Keratinocyte (primary cell): Measurements from ENCODE around the gene PKNOX1.

Experiments used
- EZH2 ChIP-seq: IDR thresholded peaks from one replicate; pipeline ENCODE4 v1.6.1; 2012; ENCODE audit warnings: inconsistent platforms, mild to moderate bottlenecking, low read length, moderate library complexity
- TF ChIP-seq, protein P1 (sequence below), 3 experiments: IDR thresholded peaks in 1 of 3; conservative IDR thresholded peaks in 1 of 3; optimal IDR thresholded peaks in 1 of 3; 2 replicates in 2 of 3; 3 replicates in 1 of 3; pipeline versions ENCODE3 to v1.5.1; 2011; ENCODE audit warnings: low read length in 3 of 3, mild to moderate bottlenecking in 3 of 3, moderate library complexity in 2 of 3, control low read depth in 1 of 3, inconsistent platforms in 1 of 3; ENCODE audit not compliant: insufficient read depth in 2 of 3; ENCODE audit errors: extremely low read depth in 1 of 3

DNA sequence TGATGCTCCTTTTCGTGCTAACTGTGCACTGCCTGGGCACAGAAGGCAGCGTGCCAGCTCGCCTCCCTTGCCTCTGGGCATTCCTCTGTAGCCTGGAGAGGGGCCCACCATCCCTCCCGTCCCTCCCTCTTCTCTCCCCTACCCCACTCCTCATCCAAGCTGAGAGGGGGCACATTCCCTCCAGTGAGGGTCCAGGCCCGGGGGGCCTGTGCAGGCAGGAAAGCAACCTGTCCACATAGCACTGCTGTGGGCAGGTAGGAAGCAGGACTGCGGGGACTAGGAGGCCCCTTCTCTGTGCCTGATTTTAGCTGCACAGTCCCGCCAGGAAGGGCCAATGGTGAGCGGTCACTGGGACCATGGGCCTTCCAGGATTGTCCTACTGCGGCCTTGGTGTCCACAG is 10.3 kb upstream of the PKNOX1 start:
- TF ChIP-seq, protein P1, sequence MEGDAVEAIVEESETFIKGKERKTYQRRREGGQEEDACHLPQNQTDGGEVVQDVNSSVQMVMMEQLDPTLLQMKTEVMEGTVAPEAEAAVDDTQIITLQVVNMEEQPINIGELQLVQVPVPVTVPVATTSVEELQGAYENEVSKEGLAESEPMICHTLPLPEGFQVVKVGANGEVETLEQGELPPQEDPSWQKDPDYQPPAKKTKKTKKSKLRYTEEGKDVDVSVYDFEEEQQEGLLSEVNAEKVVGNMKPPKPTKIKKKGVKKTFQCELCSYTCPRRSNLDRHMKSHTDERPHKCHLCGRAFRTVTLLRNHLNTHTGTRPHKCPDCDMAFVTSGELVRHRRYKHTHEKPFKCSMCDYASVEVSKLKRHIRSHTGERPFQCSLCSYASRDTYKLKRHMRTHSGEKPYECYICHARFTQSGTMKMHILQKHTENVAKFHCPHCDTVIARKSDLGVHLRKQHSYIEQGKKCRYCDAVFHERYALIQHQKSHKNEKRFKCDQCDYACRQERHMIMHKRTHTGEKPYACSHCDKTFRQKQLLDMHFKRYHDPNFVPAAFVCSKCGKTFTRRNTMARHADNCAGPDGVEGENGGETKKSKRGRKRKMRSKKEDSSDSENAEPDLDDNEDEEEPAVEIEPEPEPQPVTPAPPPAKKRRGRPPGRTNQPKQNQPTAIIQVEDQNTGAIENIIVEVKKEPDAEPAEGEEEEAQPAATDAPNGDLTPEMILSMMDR (optimal IDR thresholded peaks at IDR 0.05 in 1 of 3, IDR thresholded peaks at IDR 0.05 in 1 of 3, conservative IDR thresholded peaks at IDR 0.05 in 1 of 3; ENCODE audit: extremely low read depth in 1 of 3, insufficient read depth in 2 of 3, low read length in 3 of 3) = no peak
- no peak for TF ChIP-seq EZH2
